ENCODE measurements around the gene CLASP2. TPM values are rescaled to one million over a fixed set of nuclear protein-coding genes. Genes with fewer than 3 reads are reported as not detected.
"Not testable (repeated sequence)": the region's sequence is repeated elsewhere in the genome, so short reads cannot be mapped to it uniquely, and the experiment has no call there.

CLASP2 gene
- total RNA-seq: 69.4 TPM
- long read RNA-seq, partial matches to known transcripts: 7 of 33 reads
- long read RNA-seq, other reads (novel, unspliced or antisense): 26 of 33 reads

- ATAC-seq (peak; percentile 97), DNase-seq (ENCODE audit: missing footprints) (peak; percentile 95)
- intact Hi-C loops (cut with DNase I): loop anchor here (1.0 to 5.0 kb wide), 4 partner anchors 59 to 276 kb away; partner anchors contain the start of genes PDCD6IP and UBP1
These were observed at the start of gene CLASP2 for GRCh38 chr3:33717866-33718594. TSS of gene CLASP2 (minus strand) at chr3:33718254. CDS start at chr3:33718002, 252 bp downstream.

GRCh38 chr3:33758864-33759263 is 40.8 kb upstream of the CLASP2 start:
- ATAC-seq: no peak
- intact Hi-C loops (cut with DNase I): no loop called here
- no peak for DNase-seq (ENCODE audit: missing footprints)

- intact Hi-C loops (cut with DNase I): no loop called here
- ATAC-seq (no peak), DNase-seq (ENCODE audit: missing footprints) (no peak)
These were observed 40.2 kb upstream of the CLASP2 start for GRCh38 chr3:33758281-33758680.

- ATAC-seq; intact Hi-C loops (cut with DNase I); DNase-seq (ENCODE audit: missing footprints): not testable (repeated sequence)
These were observed 36.3 kb upstream of the CLASP2 start for GRCh38 chr3:33754391-33754790.

GRCh38 chr3:33751336-33751735 is 33.3 kb upstream of the CLASP2 start:
- no peak for ATAC-seq
- no peak for DNase-seq (ENCODE audit: missing footprints)
- intact Hi-C loops (cut with DNase I): no loop called here

- intact Hi-C loops (cut with DNase I): no loop called here
- no peak for ATAC-seq
These were observed 32.1 kb upstream of the CLASP2 start for GRCh38 chr3:33750211-33750548.

GRCh38 chr3:33749546-33750210 is 31.6 kb upstream of the CLASP2 start:
- no peak for ATAC-seq
- DNase-seq (ENCODE audit: missing footprints): no peak
- intact Hi-C loops (cut with DNase I): no loop called here

More at GRCh38 chr3:33750211-33750548, 32.1 kb upstream of the CLASP2 start:
- no peak for DNase-seq (ENCODE audit: missing footprints)

- ATAC-seq (no peak), DNase-seq (ENCODE audit: missing footprints) (no peak)
- intact Hi-C loops (cut with DNase I): no loop called here
These were observed 28.5 kb upstream of the CLASP2 start for GRCh38 chr3:33746416-33747116.

GRCh38 chr3:33737146-33737545 is 19.1 kb upstream of the CLASP2 start:
- ATAC-seq (no peak), DNase-seq (ENCODE audit: missing footprints) (no peak)
- intact Hi-C loops (cut with DNase I): no loop called here

GRCh38 chr3:33732394-33732793 is 14.3 kb upstream of the CLASP2 start:
- ATAC-seq: no peak
- DNase-seq (ENCODE audit: missing footprints): no peak
- intact Hi-C loops (cut with DNase I): no loop called here

GRCh38 chr3:33729993-33730392 is 11.9 kb upstream of the CLASP2 start:
- DNase-seq (ENCODE audit: missing footprints): no peak
- intact Hi-C loops (cut with DNase I): no loop called here
- no peak for ATAC-seq

GRCh38 chr3:33724256-33724655 is 6.2 kb upstream of the CLASP2 start:
- ATAC-seq: no peak
- intact Hi-C loops (cut with DNase I): no loop called here
- DNase-seq (ENCODE audit: missing footprints): no peak

GRCh38 chr3:33722626-33723370 is 4.7 kb upstream of the CLASP2 start:
- intact Hi-C loops (cut with DNase I): no loop called here
- no peak for ATAC-seq
- no peak for DNase-seq (ENCODE audit: missing footprints)

- DNase-seq (ENCODE audit: missing footprints) (no peak), ATAC-seq (no peak)
- intact Hi-C loops (cut with DNase I): no loop called here
These were observed 4.1 kb upstream of the CLASP2 start for GRCh38 chr3:33722191-33722590.

GRCh38 chr3:33718595-33718907 is 497 bp upstream of the CLASP2 start:
- ATAC-seq (peak; percentile 3), DNase-seq (ENCODE audit: missing footprints) (no peak)
- intact Hi-C loops (cut with DNase I): loop anchor here (1.0 to 5.0 kb wide), 3 partner anchors 59 to 276 kb away; partner anchors contain the start of genes PDCD6IP and UBP1

- ATAC-seq: peak; percentile 78
- intact Hi-C loops (cut with DNase I): loop anchor here (2.0 to 5.0 kb wide), 3 partner anchors 80 to 275 kb away; partner anchors contain the start of genes PDCD6IP and UBP1
- peak; percentile 86 for DNase-seq (ENCODE audit: missing footprints)
These were observed 513 bp downstream of the CLASP2 start for GRCh38 chr3:33717616-33717865.

GRCh38 chr3:33716227-33716626 is 1.8 kb downstream of the CLASP2 start:
- intact Hi-C loops (cut with DNase I): loop anchor here (2.0 to 5.0 kb wide), 3 partner anchors 79 to 274 kb away; partner anchors contain the start of genes PDCD6IP and UBP1
- ATAC-seq (no peak), DNase-seq (ENCODE audit: missing footprints) (no peak)

- no peak for DNase-seq (ENCODE audit: missing footprints)
- intact Hi-C loops (cut with DNase I): no loop called here
- ATAC-seq: no peak
These were observed 7.0 kb downstream of the CLASP2 start for GRCh38 chr3:33711100-33711499.

- intact Hi-C loops (cut with DNase I): no loop called here
These were observed 12.0 kb downstream of the CLASP2 start for GRCh38 chr3:33706056-33706455.

More at GRCh38 chr3:33706056-33706455, 12.0 kb downstream of the CLASP2 start:
- ATAC-seq: no peak
- DNase-seq (ENCODE audit: missing footprints): no peak

Measured in Right ventricle myocardium inferior (tissue), 1 donor.